NCI-H345 treated with DMSO at 0.1 percent for 48 hours (cell line): ENCODE data around the gene TJP2.

Experiments
- DNase-seq: peaks from one replicate; lab custom pipeline; 2025; ENCODE audit not compliant: unreplicated experiment; lab: John Stamatoyannopoulos, UW

Gene TJP2

GRCh38 chr9:69222970-69223369, 48.9 kb downstream of the TJP2 start:
- no peak for DNase-seq

DNA sequence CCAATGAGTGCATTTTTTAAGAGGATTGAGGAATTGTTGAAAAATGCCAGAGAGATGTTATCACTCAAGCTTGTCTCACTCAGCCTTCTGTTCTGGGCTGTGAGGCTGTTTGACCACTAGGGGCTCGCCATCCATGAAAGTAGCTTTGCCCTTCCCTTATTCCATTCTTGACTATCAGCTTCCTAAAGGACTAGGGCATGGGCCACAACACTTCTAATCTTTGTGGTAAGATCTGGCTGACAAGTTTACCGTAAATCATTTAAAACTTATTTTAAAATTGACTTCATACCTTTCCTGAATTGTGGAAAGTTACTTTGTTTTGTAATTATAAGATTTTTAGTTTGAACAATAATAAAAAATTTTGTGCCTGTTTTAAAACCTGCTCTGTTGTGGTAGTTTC, 49.5 kb downstream of the TJP2 start:
- no peak for DNase-seq

DNA sequence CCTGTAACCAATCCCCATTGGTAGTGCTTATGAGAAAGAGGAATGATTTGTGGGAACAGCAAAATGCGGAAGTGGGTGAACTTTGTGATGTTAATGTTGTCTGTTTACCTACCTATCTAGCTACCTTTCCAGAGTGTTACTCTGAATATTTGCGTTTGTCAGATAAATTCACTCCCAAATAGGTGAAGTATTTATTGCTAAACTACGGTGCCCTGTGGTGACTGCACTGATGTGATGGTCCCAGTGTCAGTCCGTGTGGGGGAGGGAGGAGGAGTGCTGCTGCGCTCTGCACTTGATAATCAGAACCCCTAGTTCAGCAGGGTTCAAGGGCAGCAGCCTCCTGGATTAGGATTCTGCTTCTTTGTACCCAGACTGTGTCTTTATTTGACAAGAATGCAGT, 55.3 kb downstream of the TJP2 start:
- DNase-seq = no peak

DNA sequence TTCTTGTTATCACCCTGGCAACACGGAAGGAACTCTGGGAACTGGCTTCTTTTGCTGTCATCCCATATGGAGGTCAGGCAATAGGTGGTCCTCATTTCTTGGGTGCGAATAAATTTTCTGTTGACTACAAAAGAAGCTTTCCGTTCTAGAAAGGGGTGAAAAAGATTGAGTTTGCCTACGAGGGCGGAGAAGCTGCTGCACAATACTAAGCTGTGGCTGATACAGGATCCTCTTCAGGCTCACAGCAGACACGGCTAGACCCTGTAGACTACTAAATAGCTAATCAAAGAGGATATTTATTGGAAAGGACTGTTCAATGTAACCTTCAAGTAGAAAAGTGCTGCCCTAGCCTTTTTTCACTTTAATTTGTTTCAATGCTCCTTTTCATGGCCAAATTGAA, 58.1 kb downstream of the TJP2 start:
- no peak for DNase-seq

DNA sequence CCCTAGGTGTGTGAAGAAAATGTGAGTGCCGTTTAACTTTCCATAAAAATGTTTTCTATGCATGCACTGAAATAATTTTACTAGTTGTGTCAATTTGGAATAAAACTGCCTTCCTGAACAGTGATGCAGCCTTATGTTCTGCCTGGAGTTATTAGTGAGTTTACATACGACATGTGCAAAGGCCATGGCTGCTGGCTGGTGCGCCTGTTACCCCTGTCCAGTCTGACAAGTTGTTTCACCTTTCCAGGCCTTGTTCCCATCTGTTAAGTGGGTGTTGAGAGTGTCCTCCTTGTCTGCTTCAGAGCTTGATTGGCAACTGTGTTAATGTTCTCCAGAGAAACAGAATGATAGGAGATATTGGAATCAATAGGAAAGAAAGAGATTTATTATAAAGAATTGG, 60.6 kb downstream of the TJP2 start:
- DNase-seq = no peak

- no peak for DNase-seq
These were observed 62.1 kb downstream of the TJP2 start for GRCh38 chr9:69236188-69236587.

DNA sequence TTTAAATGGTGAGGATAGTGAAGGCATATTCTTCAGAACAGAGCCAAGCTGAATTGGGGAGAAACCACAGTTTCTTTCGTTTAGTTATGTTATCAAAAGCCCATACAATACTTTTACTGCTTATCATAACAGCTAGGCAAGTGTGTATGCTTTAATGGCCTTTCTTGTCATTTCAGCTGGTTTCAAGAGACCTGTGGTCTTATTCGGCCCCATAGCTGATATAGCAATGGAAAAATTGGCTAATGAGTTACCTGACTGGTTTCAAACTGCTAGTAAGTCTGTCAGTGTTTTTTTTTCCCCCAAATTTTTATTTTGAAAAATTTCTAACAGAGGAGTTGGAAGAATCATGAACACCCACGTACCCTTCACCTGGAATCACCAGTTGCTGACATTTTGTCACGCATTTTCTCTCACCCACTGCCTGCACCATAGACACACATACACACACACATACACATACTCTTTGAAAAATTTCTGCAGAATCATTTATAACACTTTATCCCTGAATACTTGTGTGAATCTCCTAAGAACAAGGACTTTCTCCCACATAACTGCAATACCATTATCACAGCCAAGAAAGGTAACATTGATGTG, 63.7 kb downstream of the TJP2 start:
- no peak for DNase-seq

GRCh38 chr9:69243116-69243515, 69.0 kb downstream of the TJP2 start:
- DNase-seq = no peak

GRCh38 chr9:69246629-69247028, 72.6 kb downstream of the TJP2 start:
- no peak for DNase-seq

- no peak for DNase-seq
These were observed 73.9 kb downstream of the TJP2 start for GRCh38 chr9:69248005-69248404.

GRCh38 chr9:69249337-69249736, 75.3 kb downstream of the TJP2 start:
- no peak for DNase-seq

DNA sequence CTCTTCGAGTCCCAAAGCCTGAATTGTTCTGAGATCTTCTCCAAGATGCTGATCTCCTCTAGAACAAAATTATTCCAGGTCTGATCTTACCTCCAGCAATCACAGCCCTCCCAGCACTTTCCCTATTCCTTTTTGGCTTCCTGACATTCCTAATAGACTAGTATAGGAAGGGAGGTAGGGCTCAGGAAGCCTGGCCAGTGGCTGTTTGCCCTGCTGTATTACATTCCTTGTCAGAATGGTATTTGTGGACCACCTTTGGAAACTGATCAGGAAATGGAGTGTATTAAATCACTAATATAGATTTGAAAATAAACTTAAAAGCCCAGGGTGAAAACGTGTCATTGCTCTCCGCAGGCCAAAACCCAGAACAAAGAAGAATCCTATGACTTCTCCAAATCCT, 76.6 kb downstream of the TJP2 start:
- no peak for DNase-seq

- DNase-seq = no peak
These were observed 78.4 kb downstream of the TJP2 start for GRCh38 chr9:69252436-69252835.

GRCh38 chr9:69253057-69253456, 79.0 kb downstream of the TJP2 start:
- DNase-seq = no peak

DNA sequence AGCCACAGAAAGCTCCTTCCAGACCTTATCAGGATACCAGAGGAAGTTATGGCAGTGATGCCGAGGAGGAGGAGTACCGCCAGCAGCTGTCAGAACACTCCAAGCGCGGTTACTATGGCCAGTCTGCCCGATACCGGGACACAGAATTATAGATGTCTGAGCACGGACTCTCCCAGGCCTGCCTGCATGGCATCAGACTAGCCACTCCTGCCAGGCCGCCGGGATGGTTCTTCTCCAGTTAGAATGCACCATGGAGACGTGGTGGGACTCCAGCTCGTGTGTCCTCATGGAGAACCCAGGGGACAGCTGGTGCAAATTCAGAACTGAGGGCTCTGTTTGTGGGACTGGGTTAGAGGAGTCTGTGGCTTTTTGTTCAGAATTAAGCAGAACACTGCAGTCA, 80.1 kb downstream of the TJP2 start:
- DNase-seq = no peak

DNA sequence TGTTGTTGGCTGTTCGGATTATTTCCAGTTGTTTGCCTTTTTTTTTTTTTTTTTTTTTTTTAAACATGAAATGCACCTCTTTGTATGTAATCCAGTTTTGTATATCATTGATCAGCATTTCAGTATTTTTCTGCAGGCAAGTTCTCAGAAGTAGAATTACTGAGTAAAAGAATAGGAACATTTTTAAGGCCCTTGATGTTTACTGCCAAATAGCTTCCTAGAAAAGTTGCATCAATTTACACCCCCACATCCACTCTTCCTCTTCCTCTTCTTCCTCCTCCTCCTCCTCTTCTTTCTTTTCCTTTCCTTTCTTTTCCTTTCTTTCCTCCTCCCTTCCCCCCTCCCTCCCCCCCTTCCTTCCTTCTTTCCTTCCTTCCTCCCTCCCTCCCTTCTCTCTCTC, 81.5 kb downstream of the TJP2 start:
- DNase-seq = no peak

- DNase-seq = no peak
These were observed 84.5 kb downstream of the TJP2 start for GRCh38 chr9:69258551-69258950.

- no peak for DNase-seq
These were observed 86.1 kb downstream of the TJP2 start for GRCh38 chr9:69260161-69260560.

GRCh38 chr9:69261636-69262035, 87.6 kb downstream of the TJP2 start:
- no peak for DNase-seq

- DNase-seq = no peak
These were observed 90.4 kb downstream of the TJP2 start for GRCh38 chr9:69264526-69264925.

- DNase-seq = no peak
These were observed 91.8 kb downstream of the TJP2 start for GRCh38 chr9:69265891-69266290.

DNA sequence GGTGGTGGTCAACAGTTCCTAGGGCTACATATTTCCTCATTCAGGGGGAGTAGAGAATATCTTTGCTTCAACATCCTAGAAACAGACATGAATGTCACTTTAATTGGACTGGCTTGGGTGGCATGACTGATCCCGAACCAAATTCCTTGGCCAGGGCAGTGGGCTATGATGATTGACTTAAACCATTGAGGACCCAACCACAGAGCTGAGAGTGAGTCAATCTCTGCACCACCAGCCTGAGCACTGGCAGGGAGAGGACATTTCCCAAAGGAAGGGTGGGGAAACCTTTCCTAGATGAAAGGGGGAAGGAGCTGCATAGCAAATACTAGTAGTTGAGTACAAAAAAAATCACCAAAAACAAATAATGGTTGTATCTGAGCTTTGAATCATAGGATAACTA, 98.1 kb downstream of the TJP2 start:
- DNase-seq = no peak

- DNase-seq = no peak
These were observed 99.1 kb downstream of the TJP2 start for GRCh38 chr9:69273161-69273560.

GRCh38 chr9:69276775-69277174, 102.7 kb downstream of the TJP2 start:
- no peak for DNase-seq
